Activated CD8-positive, alpha-beta memory T cell treated with anti-CD3 and anti-CD28 coated beads for 48 hours (primary cell): ENCODE data around the gene TRIML1.
"Not testable (repeated sequence)": the region's sequence is repeated elsewhere in the genome, so short reads cannot be mapped to it uniquely, and the experiment has no call there.

ENCODE experiments used
- DNase-seq, 3 experiments: peaks; one replicate each; pipeline ENCODE4 v3.0.0-alpha.2; 2020; ENCODE audit warnings: low read depth in 2 of 3, low spot score in 2 of 3

The TRIML1 gene

GRCh38 chr4:188147776-188148175, 8.5 kb downstream of the TRIML1 start:
- DNase-seq: no peak

GRCh38 chr4:188154668-188155405, 15.6 kb downstream of the TRIML1 start:
- no peak for DNase-seq

- no peak for DNase-seq
These were observed 19.1 kb downstream of the TRIML1 start for GRCh38 chr4:188158336-188158735.

GRCh38 chr4:188159513-188160226, 20.4 kb downstream of the TRIML1 start:
- DNase-seq: not testable (repeated sequence)

- no peak for DNase-seq
These were observed 21.2 kb downstream of the TRIML1 start for GRCh38 chr4:188160406-188160805.

- no peak for DNase-seq
These were observed 21.9 kb downstream of the TRIML1 start for GRCh38 chr4:188161167-188161566.

- DNase-seq: no peak
These were observed 23.5 kb downstream of the TRIML1 start for GRCh38 chr4:188162698-188163097.

- DNase-seq: no peak
These were observed 29.6 kb downstream of the TRIML1 start for GRCh38 chr4:188168726-188169373.

- DNase-seq: no peak
These were observed 32.3 kb downstream of the TRIML1 start for GRCh38 chr4:188171551-188171950.

GRCh38 chr4:188175288-188175687, 36.0 kb downstream of the TRIML1 start:
- no peak for DNase-seq

GRCh38 chr4:188177997-188178675, 38.9 kb downstream of the TRIML1 start:
- no peak for DNase-seq

- DNase-seq: no peak
These were observed 39.6 kb downstream of the TRIML1 start for GRCh38 chr4:188178806-188179205.

GRCh38 chr4:188187106-188187505, 47.9 kb downstream of the TRIML1 start:
- DNase-seq: no peak

- DNase-seq: no peak
These were observed 51.2 kb downstream of the TRIML1 start for GRCh38 chr4:188190461-188190860.

- DNase-seq: no peak
These were observed 55.2 kb downstream of the TRIML1 start for GRCh38 chr4:188194421-188194820.

GRCh38 chr4:188195389-188195985, 56.2 kb downstream of the TRIML1 start:
- no peak for DNase-seq

- DNase-seq: no peak
These were observed 57.0 kb downstream of the TRIML1 start for GRCh38 chr4:188196134-188196735.
